Measurements from ENCODE around the gene NRP1. TPM values are rescaled to one million over a fixed set of nuclear protein-coding genes. Genes with fewer than 3 reads are reported as not detected.

Gene NRP1
- polyA plus RNA-seq, 3 donors: 1.1 to 1.7 (median 1.3) TPM

GRCh38 chr10:33127622-33128021, 206.8 kb downstream of the NRP1 start:
- Histone ChIP-seq H3K9ac (ENCODE audit: insufficient read depth, low read length, poor library complexity, severe bottlenecking) (no peak overlapping the region), H4K20me1 (ENCODE audit: insufficient read depth, low read length) (no peaks in the 10 kb centered on the region), H3K36me3 (replicated peaks in 1 of 2; ENCODE audit: control insufficient read depth in 1 of 2, insufficient read depth in 2 of 2, low read length in 2 of 2) (no peaks in the 10 kb centered on the region), H2AFZ (ENCODE audit: insufficient read depth, low read depth, low read length, poor library complexity, severe bottlenecking) (no peak overlapping the region), H3K4me2 (replicated peaks; ENCODE audit: extremely low read depth, low read length, poor library complexity, severe bottlenecking) (no peak overlapping the region), H3K27me3 (ENCODE audit: control insufficient read depth in 2 of 2, insufficient read depth in 2 of 2, low read length in 2 of 2) (no peaks in the 10 kb centered on the region), H3K4me1 (ENCODE audit: control insufficient read depth in 1 of 2, insufficient read depth in 2 of 2, low read length in 2 of 2) (no peaks in the 10 kb centered on the region), H3K4me3 (replicated peaks in 1 of 3; ENCODE audit: low read depth in 2 of 3, low read length in 3 of 3) (no peak overlapping the region), H3K9me3 (replicated peaks in 1 of 2; ENCODE audit: control insufficient read depth in 1 of 2, insufficient read depth in 1 of 2, low read length in 2 of 2) (no peaks in the 10 kb centered on the region), H3K79me2 (ENCODE audit: insufficient read depth, low read length) (no peaks in the 10 kb centered on the region), H3K27ac (ENCODE audit: low read depth in 1 of 2, low read length in 2 of 2) (no peak overlapping the region)
- DNase-seq: no peak
- Mint-ChIP-seq H3K27me3 (ENCODE audit: low read depth in 3 of 3) (peaks cover 2 to 3% (median 2%) of the 10 kb centered on the region in 3 donors), H3K36me3 (no peaks in the 10 kb centered on the region), H3K4me3 (no peak overlapping the region), H3K9me3 (peaks cover 0 to 3% (median 0%) of the 10 kb centered on the region in 7 donors), H3K4me1 (no peaks in the 10 kb centered on the region), H3K27ac (no peak overlapping the region)
- intact Hi-C loops (cut with micrococcal nuclease): no loop called here
- no CpG with 5 or more reads among the region's 9 CpGs for WGBS (ENCODE audit: insufficient coverage)
- TF ChIP-seq CTCF (IDR thresholded peaks at IDR 0.05): no peak

Small RNA genes within 50 kb of the gene (small RNA-seq; reads per million reads assigned to genes)
- gene AL353600.1 (ENCODE audit: insufficient read length, low read depth) (not detected), gene RN7SL398P (ENCODE audit: insufficient read length, low read depth) (not detected)
